H1 (cell line): ENCODE measurements around the gene TCF21. TPM values are rescaled to one million over a fixed set of nuclear protein-coding genes. Genes with fewer than 3 reads are reported as not detected.

Source experiments
- CTCF ChIA-PET: fragments of 300-600 bp; sonication (Branson Sonifier 250); formaldehyde crosslinking; loops from one replicate; lab custom pipeline; 2021; ENCODE audit not compliant: partially characterized antibody; lab: Charles Lee
- POLR2A ChIA-PET: fragments of 300-600 bp; sonication (Branson Sonifier 250); formaldehyde crosslinking; loops from one replicate; lab custom pipeline; 2021; ENCODE audit warnings: inconsistent platforms; ENCODE audit not compliant: partially characterized antibody; lab: Charles Lee
- DNase-seq, 2 experiments: peaks; one replicate each; pipeline versions ENCODE4 v3.0.0 to v3.0.0-alpha.2; 2010 to 2022; ENCODE audit warnings: low spot score in 2 of 2, low read depth in 1 of 2, mixed read lengths in 1 of 2
- FAIRE-seq: peaks from 2 replicates; lab custom pipeline; 2011; peaks lifted over from hg19 to GRCh38; lab: Jason Lieb, UNC
- H2AFZ ChIP-seq: 2 replicates; pipeline ENCODE4 v1.8.1; 2012; ENCODE audit warnings: low read length, inconsistent platforms
- H2AK5ac ChIP-seq: 2 replicates; pipeline ENCODE4 v1.6.1; 2013; ENCODE audit warnings: low read depth, low read length
- H2BK120ac ChIP-seq: replicated peaks from 2 replicates; pipeline ENCODE3; 2013; ENCODE audit warnings: low read depth, low read length, inconsistent platforms
- H2BK12ac ChIP-seq: 2 replicates; pipeline ENCODE4 v1.6.1; 2013; ENCODE audit warnings: low read depth, low read length
- H2BK15ac ChIP-seq: 2 replicates; pipeline ENCODE4 v1.6.1; 2013; ENCODE audit warnings: low read length
- H2BK20ac ChIP-seq: 2 replicates; pipeline ENCODE4 v1.6.1; 2013; ENCODE audit warnings: low read length
- H2BK5ac ChIP-seq: 2 replicates; pipeline ENCODE4 v1.6.1; 2013; ENCODE audit warnings: low read depth, low read length
- H3K14ac ChIP-seq: 2 replicates; pipeline ENCODE4 v1.6.1; 2013; ENCODE audit warnings: inconsistent platforms; ENCODE audit not compliant: insufficient read length
- H3K18ac ChIP-seq: 2 replicates; pipeline ENCODE4 v1.6.1; 2013; ENCODE audit warnings: low read length; ENCODE audit errors: extremely low read depth
- H3K23ac ChIP-seq: 2 replicates; pipeline ENCODE4 v1.6.1; 2013; ENCODE audit warnings: inconsistent platforms; ENCODE audit not compliant: insufficient read length
- H3K23me2 ChIP-seq: 2 replicates; pipeline ENCODE4 v1.6.1; 2013; ENCODE audit warnings: low read depth, low read length
- H3K27ac ChIP-seq: 2 replicates; pipeline ENCODE4 v1.6.1; 2011; ENCODE audit warnings: low read depth, low read length, inconsistent platforms
- H3K27me3 ChIP-seq, 4 experiments: replicated peaks in 1 of 4; 1 replicate in 1 of 4; 2 replicates in 3 of 4; pipeline versions ENCODE4 v1.6.1 to v1.8.1; 2011 to 2013; ENCODE audit warnings: low read length in 3 of 4, mild to moderate bottlenecking in 3 of 4, inconsistent platforms in 2 of 4, mixed read lengths in 2 of 4, moderate library complexity in 1 of 4; ENCODE audit not compliant: control insufficient read depth in 3 of 4, insufficient read depth in 3 of 4; ENCODE audit errors: extremely low read depth in 1 of 4
- H3K36me3 ChIP-seq, 4 experiments: 2 replicates each; pipeline versions ENCODE4 v1.6.1 to v1.8.1; 2011 to 2013; ENCODE audit warnings: mild to moderate bottlenecking in 4 of 4, low read length in 3 of 4, moderate library complexity in 2 of 4, control low read depth in 1 of 4, inconsistent platforms in 1 of 4; ENCODE audit not compliant: insufficient read depth in 4 of 4, control insufficient read depth in 2 of 4
- H3K4ac ChIP-seq: replicated peaks from 2 replicates; pipeline ENCODE3; 2013; ENCODE audit warnings: low read length, low read depth, mixed read lengths, inconsistent platforms; ENCODE audit not compliant: insufficient read length
- H3K4me1 ChIP-seq, 4 experiments: replicated peaks in 1 of 4; 1 replicate in 1 of 4; 2 replicates in 3 of 4; pipeline versions ENCODE4 v1.6.1 to v1.8.1; 2011 to 2013; ENCODE audit warnings: low read length in 3 of 4, inconsistent platforms in 2 of 4, mixed read lengths in 1 of 4; ENCODE audit not compliant: insufficient read depth in 4 of 4, control insufficient read depth in 3 of 4
- H3K4me2 ChIP-seq, 2 experiments: 2 replicates each; pipeline versions ENCODE4 v1.6.1 to v1.8.1; 2011 to 2013; ENCODE audit warnings: low read depth in 2 of 2, low read length in 2 of 2, control low read depth in 1 of 2, inconsistent platforms in 1 of 2, mild to moderate bottlenecking in 1 of 2; ENCODE audit not compliant: insufficient read depth in 1 of 2
- H3K4me3 ChIP-seq, 4 experiments: fragments of 200-600, 300-600 bp in 1 of 4; sonication (generic), shearing (Covaris generic), sonication (Bioruptor Twin) in 1 of 4; 2 replicates each; pipeline versions ENCODE4 v1.5.1 to v1.8.1; 2011 to 2016; ENCODE audit warnings: low read length in 4 of 4, low read depth in 3 of 4, control low read depth in 2 of 4, inconsistent platforms in 2 of 4, mild to moderate bottlenecking in 2 of 4, mixed read lengths in 1 of 4, moderate library complexity in 1 of 4; ENCODE audit not compliant: insufficient read depth in 2 of 4; ENCODE audit errors: extremely low read depth in 1 of 4
- H3K56ac ChIP-seq: replicated peaks from 2 replicates; pipeline ENCODE3; 2013; ENCODE audit warnings: low read depth, mild to moderate bottlenecking, mixed read lengths, low read length, inconsistent platforms; ENCODE audit not compliant: insufficient read length
- H3K79me1 ChIP-seq: 2 replicates; pipeline ENCODE4 v1.6.1; 2013; ENCODE audit warnings: low read depth, low read length, control low read depth
- H3K79me2 ChIP-seq, 2 experiments: 2 replicates each; pipeline versions ENCODE4 v1.6.1 to v1.8.1; 2012 to 2013; ENCODE audit warnings: low read length in 2 of 2, mild to moderate bottlenecking in 2 of 2, inconsistent platforms in 1 of 2; ENCODE audit not compliant: insufficient read depth in 2 of 2, control insufficient read depth in 1 of 2
- H3K9ac ChIP-seq, 4 experiments: replicated peaks in 1 of 4; 1 replicate in 1 of 4; 2 replicates in 3 of 4; pipeline versions ENCODE4 v1.6.1 to v1.8.1; 2011 to 2013; ENCODE audit warnings: low read depth in 3 of 4, low read length in 3 of 4, control low read depth in 2 of 4, mild to moderate bottlenecking in 2 of 4, moderate library complexity in 2 of 4, inconsistent platforms in 1 of 4; ENCODE audit errors: extremely low read depth in 1 of 4
- H3K9me3 ChIP-seq, 2 experiments: 2 replicates each; pipeline versions ENCODE4 v1.6.1 to v1.8.1; 2012 to 2013; ENCODE audit warnings: mild to moderate bottlenecking in 2 of 2, moderate library complexity in 2 of 2, control low read depth in 1 of 2, inconsistent platforms in 1 of 2, low read depth in 1 of 2, low read length in 1 of 2, mixed read lengths in 1 of 2; ENCODE audit not compliant: insufficient read depth in 2 of 2
- H4K20me1 ChIP-seq, 2 experiments: replicated peaks in 1 of 2; 2 replicates each; pipeline versions ENCODE3 to v1.8.1; 2011 to 2013; ENCODE audit warnings: inconsistent platforms in 2 of 2, low read length in 2 of 2, mild to moderate bottlenecking in 1 of 2; ENCODE audit not compliant: insufficient read depth in 2 of 2, control insufficient read depth in 1 of 2
- H4K5ac ChIP-seq: 2 replicates; pipeline ENCODE4 v1.6.1; 2013; ENCODE audit warnings: low read length, low read depth, mixed read lengths, inconsistent platforms; ENCODE audit not compliant: insufficient read length
- H4K8ac ChIP-seq: 2 replicates; pipeline ENCODE4 v1.8.0; 2013; ENCODE audit warnings: mild to moderate bottlenecking, moderate library complexity, low read length, inconsistent platforms; ENCODE audit not compliant: insufficient read depth; ENCODE audit errors: extremely low read depth
- H4K91ac ChIP-seq: replicated peaks from 2 replicates; pipeline ENCODE3; 2013; ENCODE audit warnings: low read length, mixed read lengths, inconsistent platforms; ENCODE audit not compliant: insufficient read length
- CBX8 ChIP-seq: fragments of 300-800, 300-1000 bp; sonication (generic); IDR thresholded peaks from 2 replicates; pipeline ENCODE4 v1.7.1; 2016; ENCODE audit warnings: low read depth, low read length, borderline replicate concordance
- CHD1 ChIP-seq: IDR thresholded peaks from 2 replicates; pipeline ENCODE4 v1.6.1; 2012; ENCODE audit warnings: low read depth, low read length, improper control_type of control experiment
- CTBP2 ChIP-seq: IDR thresholded peaks from 2 replicates; pipeline ENCODE4 v1.7.0; 2011; ENCODE audit warnings: borderline replicate concordance, mild to moderate bottlenecking, moderate library complexity, mixed read lengths, low read length; ENCODE audit not compliant: insufficient read depth, insufficient read length
- GABPA ChIP-seq: IDR thresholded peaks from 2 replicates; pipeline ENCODE4 v1.6.1; 2011; ENCODE audit warnings: mild to moderate bottlenecking, low read length, moderate library complexity, borderline replicate concordance; ENCODE audit not compliant: insufficient read depth
- HDAC6 ChIP-seq: IDR thresholded peaks from one replicate; pipeline ENCODE4 v1.7.1; 2012; ENCODE audit warnings: low read depth, mild to moderate bottlenecking, inconsistent platforms, low read length, moderate library complexity
- JUND ChIP-seq: IDR thresholded peaks from 2 replicates; pipeline ENCODE4 v1.6.1; 2011; ENCODE audit warnings: mild to moderate bottlenecking, improper control_type of control experiment, low read length
- NANOG ChIP-seq: IDR thresholded peaks from 2 replicates; pipeline ENCODE4 v1.6.1; 2011; ENCODE audit warnings: low read length, low read depth, mild to moderate bottlenecking, inconsistent platforms; ENCODE audit not compliant: insufficient read depth, poor library complexity, severe bottlenecking
- NRF1 ChIP-seq: IDR thresholded peaks from 2 replicates; pipeline ENCODE4 v1.6.1; 2011; ENCODE audit warnings: mild to moderate bottlenecking, low read depth, low read length, improper control_type of control experiment
- POLR2A ChIP-seq, 2 experiments: IDR thresholded peaks; 1 replicate in 1 of 2; 2 replicates in 1 of 2; pipeline ENCODE4 v1.6.1; 2011; ENCODE audit warnings: low read depth in 2 of 2, low read length in 2 of 2, mild to moderate bottlenecking in 2 of 2; ENCODE audit errors: control extremely low read depth in 1 of 2
- POU5F1 ChIP-seq: IDR thresholded peaks from 2 replicates; pipeline ENCODE4 v1.6.1; 2011; ENCODE audit warnings: low read depth, mild to moderate bottlenecking, low read length, moderate library complexity
- RBBP5 ChIP-seq: IDR thresholded peaks from 2 replicates; pipeline ENCODE4 v1.7.1; 2012; ENCODE audit warnings: low read depth, mild to moderate bottlenecking, inconsistent platforms, low read length, moderate library complexity, borderline replicate concordance
- SIN3A ChIP-seq, 2 experiments: IDR thresholded peaks in 1 of 2; conservative IDR thresholded peaks in 1 of 2; 2 replicates each; pipeline ENCODE4 v1.6.1; 2011 to 2012; ENCODE audit warnings: low read length in 2 of 2, improper control_type of control experiment in 1 of 2, low read depth in 1 of 2, mild to moderate bottlenecking in 1 of 2
- SRF ChIP-seq: IDR thresholded peaks from 2 replicates; pipeline ENCODE4 v1.6.1; 2011; ENCODE audit warnings: mild to moderate bottlenecking, low read depth, low read length, moderate library complexity
- YY1 ChIP-seq: IDR thresholded peaks from 2 replicates; pipeline ENCODE4 v1.6.1; 2011; ENCODE audit warnings: low read depth, mild to moderate bottlenecking, low read length
- WGBS, 2 experiments: shearing (Covaris generic) in 1 of 2; methylation state at CpG; one replicate each; pipeline versions ENCODE4 v1.1.6 to v1.1.7; 2013 to 2015; ENCODE audit warnings: low lambda C conversion rate in 2 of 2, mixed read lengths in 2 of 2, inconsistent platforms in 1 of 2, low coverage in 1 of 2, missing lambda C conversion rate in 1 of 2; ENCODE audit not compliant: insufficient replicate concordance in 2 of 2, insufficient coverage in 1 of 2, insufficient read length in 1 of 2; ENCODE audit errors: extremely low coverage in 1 of 2, missing lambda C conversion rate in 1 of 2; 5-methylcytosine and 5-hydroxymethylcytosine counted together
- polyA plus RNA-seq, 7 experiments: library from polyadenylated mRNA; depleted of rRNA in 3 of 7; stranded (reverse) in 5 of 7; unstranded in 2 of 7; fragments of >200 nt in 5 of 7; fragments of 200-250 nt in 2 of 7; gene quantifications; 1 replicate in 5 of 7; 2 replicates in 1 of 7; 4 replicates in 1 of 7; pipeline versions ENCODE4 v1.2.1 to v1.2.3, GENCODE V29; 2011 to 2013; ENCODE audit warnings: missing spikeins in 2 of 7, mixed read lengths in 2 of 7
- total RNA-seq: library from RNA; stranded (reverse); fragmentation: NEBNext Ultra II Directional; extraction: Animal tissue kit (Norgen Biotek cat#: 25700); gene quantifications from 2 replicates; pipeline ENCODE4 v1.2.1, GENCODE V29; 2021

The TCF21 gene
- total and polyA plus RNA-seq, 2 of the 8 experiments (the other 6 are each of a cell fraction or from before 2014, with no cell fraction given), result 0.05 to 0.09 TPM

- Histone ChIP-seq H3K9ac (no peak overlapping the region), H3K56ac (no peak overlapping the region), H2AK5ac (no peak overlapping the region), H4K8ac (no peak overlapping the region), H3K27me3 (peaks cover 0 to 1% (median 0%) of the 10 kb centered on the region in 4 experiments; a peak in 1 of 7 replicates), H2BK12ac (no peak overlapping the region), H3K14ac (no peak overlapping the region), H3K79me2 (no peaks in the 10 kb centered on the region), H3K9me3 (no peaks in the 10 kb centered on the region), H2AFZ (no peak overlapping the region), H2BK5ac (no peak overlapping the region), H4K91ac (no peak overlapping the region), H3K23me2 (no peaks in the 10 kb centered on the region), H3K4me1 (no peaks in the 10 kb centered on the region), H3K79me1 (no peaks in the 10 kb centered on the region), H3K23ac (no peak overlapping the region), H4K20me1 (no peaks in the 10 kb centered on the region), H3K27ac (no peak overlapping the region), H4K5ac (no peak overlapping the region), H2BK120ac (no peak overlapping the region), H3K4me3 (no peak overlapping the region), H3K4ac (no peak overlapping the region), H3K4me2 (no peak overlapping the region), H2BK15ac (no peak overlapping the region), H3K18ac (no peak overlapping the region), H3K36me3 (no peaks in the 10 kb centered on the region), H2BK20ac (no peak overlapping the region)
- WGBS, 2 experiments, result 94% methylated on average over 1 of the region's 1 CpG; no CpG with 5 or more reads in 1 of the 2 experiments
- CTCF ChIA-PET, result interaction anchor here (0.8 to 2.3 kb wide), 8 partner anchors 15 to 136 kb away, joined by 3 to 8 read pairs (median 5); partner anchors contain the start of gene SLC2A12
- POLR2A ChIA-PET, result interaction anchor here (0.9 kb wide), 1 partner anchor 14 kb away, joined by 3 read pairs; the partner anchor contains the start of gene TBPL1
- FAIRE-seq (no peak), DNase-seq (no peak)
- TF ChIP-seq POLR2A (IDR thresholded peaks at IDR 0.05; ENCODE audit: control extremely low read depth in 1 of 2, low read depth in 2 of 2, low read length in 2 of 2) (no peak), NANOG (no peak), RBBP5 (no peak), JUND (no peak), CTBP2 (no peak), NRF1 (no peak), GABPA (no peak), CHD1 (no peak), SRF (no peak), CBX8 (no peak), POU5F1 (no peak), HDAC6 (no peak), YY1 (no peak), SIN3A (conservative IDR thresholded peaks at IDR 0.05 in 1 of 2, IDR thresholded peaks at IDR 0.05 in 1 of 2; ENCODE audit: low read depth in 1 of 2, low read length in 2 of 2) (no peak)
Measured at GRCh38 chr6:133938533-133938932, 49.6 kb downstream of the TCF21 start.
